Neuronal stem cell (in vitro differentiated cells): ENCODE data around the gene FOXG1.
A peak's percentile ranks its signal among the peaks of the same experiment; 100 is the strongest.

Experiments
- DNase-seq: peaks from one replicate; pipeline ENCODE4 v3.0.0-alpha.2; 2013; ENCODE audit warnings: low spot score
- H2AFZ ChIP-seq: one replicate; pipeline ENCODE4 v1.6.1; 2013; ENCODE audit warnings: mild to moderate bottlenecking, low read length, inconsistent platforms
- H2AK5ac ChIP-seq: 2 replicates; pipeline ENCODE4 v1.6.1; 2013; ENCODE audit warnings: low read depth, mild to moderate bottlenecking, inconsistent platforms, low read length, moderate library complexity, mixed read lengths
- H2BK120ac ChIP-seq: 2 replicates; pipeline ENCODE4 v1.6.1; 2013; ENCODE audit warnings: low read depth, mild to moderate bottlenecking, inconsistent platforms, low read length, moderate library complexity, mixed read lengths
- H2BK12ac ChIP-seq: one replicate; pipeline ENCODE4 v1.6.1; 2013; ENCODE audit warnings: low read length, inconsistent platforms
- H2BK15ac ChIP-seq: 2 replicates; pipeline ENCODE4 v1.6.1; 2013; ENCODE audit warnings: mild to moderate bottlenecking, low read length, inconsistent platforms, mixed read lengths
- H2BK5ac ChIP-seq: one replicate; pipeline ENCODE4 v1.6.1; 2013; ENCODE audit warnings: inconsistent platforms, mild to moderate bottlenecking, low read length, moderate library complexity
- H3K14ac ChIP-seq: one replicate; pipeline ENCODE4 v1.6.1; 2013; ENCODE audit warnings: low read length, inconsistent platforms
- H3K18ac ChIP-seq: 2 replicates; pipeline ENCODE4 v1.6.1; 2013; ENCODE audit warnings: low read length, inconsistent platforms
- H3K23ac ChIP-seq: 2 replicates; pipeline ENCODE4 v1.6.1; 2013; ENCODE audit warnings: low read depth, mild to moderate bottlenecking, mixed read lengths, low read length, inconsistent platforms; ENCODE audit not compliant: poor library complexity
- H3K27ac ChIP-seq: replicated peaks from 3 replicates; pipeline ENCODE4 v1.5.1; 2013; ENCODE audit warnings: low read length, inconsistent platforms
- H3K27me3 ChIP-seq, 3 experiments: 2 replicates each; pipeline ENCODE4 v1.6.1; 2013; ENCODE audit warnings: low read length in 3 of 3, mild to moderate bottlenecking in 2 of 3, inconsistent platforms in 1 of 3, low read depth in 1 of 3, mixed read lengths in 1 of 3, moderate library complexity in 1 of 3; ENCODE audit not compliant: control insufficient read depth in 3 of 3, insufficient read depth in 3 of 3
- H3K36me3 ChIP-seq, 2 donors: replicated peaks in 1 of 2; 2 replicates each; pipeline ENCODE4 v1.6.1; 2013; ENCODE audit warnings: low read length in 2 of 2; ENCODE audit not compliant: control insufficient read depth in 2 of 2, insufficient read depth in 2 of 2
- H3K4ac ChIP-seq: 2 replicates; pipeline ENCODE4 v1.6.1; 2013; ENCODE audit warnings: inconsistent platforms, mild to moderate bottlenecking, low read length, moderate library complexity
- H3K4me1 ChIP-seq, 2 donors: 1 replicate in 1 of 2; 2 replicates in 1 of 2; pipeline ENCODE4 v1.6.1; 2013; ENCODE audit warnings: low read length in 2 of 2, low read depth in 1 of 2; ENCODE audit not compliant: control insufficient read depth in 2 of 2, insufficient read depth in 1 of 2
- H3K4me2 ChIP-seq: one replicate; pipeline ENCODE4 v1.6.1; 2013; ENCODE audit warnings: mild to moderate bottlenecking, low read length, inconsistent platforms; ENCODE audit not compliant: insufficient read depth, poor library complexity, severe bottlenecking
- H3K4me3 ChIP-seq, 2 donors: 2 replicates each; pipeline ENCODE4 v1.5.1; 2013; ENCODE audit warnings: low read length in 2 of 2, mild to moderate bottlenecking in 2 of 2, inconsistent platforms in 1 of 2, moderate library complexity in 1 of 2
- H3K79me1 ChIP-seq: one replicate; pipeline ENCODE4 v1.6.1; 2013; ENCODE audit warnings: low read depth, mild to moderate bottlenecking, inconsistent platforms, low read length, moderate library complexity
- H3K9ac ChIP-seq: one replicate; pipeline ENCODE4 v1.6.1; 2013; ENCODE audit warnings: mild to moderate bottlenecking, low read depth, low read length, inconsistent platforms; ENCODE audit not compliant: poor library complexity
- H3K9me3 ChIP-seq, 2 donors: replicated peaks in 1 of 2; 2 replicates each; pipeline versions ENCODE3 to v1.6.1; 2013; ENCODE audit warnings: low read length in 2 of 2, mild to moderate bottlenecking in 2 of 2, inconsistent platforms in 1 of 2, low read depth in 1 of 2, mixed read lengths in 1 of 2, moderate library complexity in 1 of 2; ENCODE audit not compliant: control insufficient read depth in 2 of 2, insufficient read depth in 1 of 2
- H4K8ac ChIP-seq: one replicate; pipeline ENCODE4 v1.6.1; 2013; ENCODE audit warnings: low read depth, mild to moderate bottlenecking, inconsistent platforms, low read length, moderate library complexity
- H4K91ac ChIP-seq: one replicate; pipeline ENCODE4 v1.6.1; 2013; ENCODE audit warnings: low read length, low read depth, mild to moderate bottlenecking, inconsistent platforms; ENCODE audit not compliant: poor library complexity
- WGBS, 2 donors: extraction: QIAGEN DNeasy Blood & Tissue Kit; methylation state at CpG; one replicate each; pipeline ENCODE4 v1.1.7; 2013; ENCODE audit warnings: missing lambda C conversion rate in 2 of 2, mixed read lengths in 1 of 2; ENCODE audit not compliant: insufficient read length in 2 of 2, insufficient replicate concordance in 1 of 2; ENCODE audit errors: extremely low coverage in 2 of 2; 5-methylcytosine and 5-hydroxymethylcytosine counted together

Gene FOXG1

GRCh38 chr14:28767853-28768741, 1.5 kb downstream of the FOXG1 start:
- Histone ChIP-seq H3K27me3 (peaks cover 0 to 84% (median 0%) of the 10 kb centered on the region in 3 experiments), H3K18ac (peak overlapping the region; percentile 99), H2BK120ac (peak overlapping the region; percentile 97), H2AFZ (peak overlapping the region; percentile 45), H3K9ac (peak overlapping the region; percentile 100), H3K23ac (peak overlapping the region; percentile 97), H4K8ac (peak overlapping the region; percentile 92), H2AK5ac (peak overlapping the region; percentile 99), H2BK12ac (peak overlapping the region; percentile 88), H3K4ac (peak overlapping the region; percentile 17), H4K91ac (no peak overlapping the region), H3K79me1 (peaks cover 5% of the 10 kb centered on the region), H3K9me3 (peaks cover 0 to 6% of the 10 kb centered on the region in 2 donors), H3K4me1 (no peaks in the 10 kb centered on the region), H3K14ac (peak overlapping the region; percentile 100), H3K27ac (peak overlapping the region; percentile 99), H3K4me2 (peak overlapping the region; percentile 37), H3K4me3 (peak overlapping the region in 1 of 2 donors; percentile 99), H3K36me3 (peaks cover 0 to 10% of the 10 kb centered on the region in 2 donors), H2BK5ac (peak overlapping the region; percentile 98), H2BK15ac (peak overlapping the region; percentile 26)
- WGBS, 2 donors: no CpG with 5 or more reads among the region's 77 CpGs
- no peak for DNase-seq

- Histone ChIP-seq H3K27me3 (peaks cover 0 to 84% (median 0%) of the 10 kb centered on the region in 3 experiments), H3K18ac (no peak overlapping the region), H3K79me1 (peaks cover 5% of the 10 kb centered on the region), H4K8ac (no peak overlapping the region), H3K4ac (no peak overlapping the region), H3K23ac (no peak overlapping the region), H3K4me1 (peaks cover 0 to 2% of the 10 kb centered on the region in 2 donors), H3K4me2 (no peak overlapping the region), H4K91ac (no peak overlapping the region), H3K9me3 (peaks cover 0 to 6% of the 10 kb centered on the region in 2 donors), H3K27ac (peak overlapping the region; percentile 2), H3K14ac (no peak overlapping the region), H3K36me3 (peaks cover 0 to 10% of the 10 kb centered on the region in 2 donors), H3K4me3 (peak overlapping the region in 1 of 2 donors; percentile 80), H2AFZ (no peak overlapping the region), H2BK15ac (no peak overlapping the region), H3K9ac (no peak overlapping the region), H2BK5ac (no peak overlapping the region), H2AK5ac (no peak overlapping the region), H2BK12ac (no peak overlapping the region), H2BK120ac (no peak overlapping the region)
- WGBS, 2 donors: no CpG with 5 or more reads among the region's 4 CpGs
- DNase-seq: no peak
Measured at GRCh38 chr14:28769276-28769880, 2.8 kb downstream of the FOXG1 start.

- Histone ChIP-seq H2AK5ac (no peak overlapping the region), H2AFZ (no peak overlapping the region), H2BK5ac (no peak overlapping the region), H3K9me3 (peaks cover 0 to 6% of the 10 kb centered on the region in 2 donors), H2BK12ac (no peak overlapping the region), H3K4me3 (no peak overlapping the region), H3K23ac (no peak overlapping the region), H2BK15ac (no peak overlapping the region), H3K36me3 (peaks cover 0 to 10% of the 10 kb centered on the region in 2 donors), H3K4ac (no peak overlapping the region), H3K27me3 (peaks cover 0 to 84% (median 0%) of the 10 kb centered on the region in 3 experiments), H3K4me1 (peaks cover 0 to 2% of the 10 kb centered on the region in 2 donors), H4K91ac (no peak overlapping the region), H3K4me2 (no peak overlapping the region), H4K8ac (no peak overlapping the region), H2BK120ac (no peak overlapping the region), H3K14ac (no peak overlapping the region), H3K18ac (no peak overlapping the region), H3K27ac (no peak overlapping the region), H3K79me1 (peaks cover 5% of the 10 kb centered on the region), H3K9ac (no peak overlapping the region)
- WGBS, 2 donors: no CpG with 5 or more reads among the region's 1 CpG
- DNase-seq: no peak
Measured at GRCh38 chr14:28770061-28770460, 3.5 kb downstream of the FOXG1 start.

DNA sequence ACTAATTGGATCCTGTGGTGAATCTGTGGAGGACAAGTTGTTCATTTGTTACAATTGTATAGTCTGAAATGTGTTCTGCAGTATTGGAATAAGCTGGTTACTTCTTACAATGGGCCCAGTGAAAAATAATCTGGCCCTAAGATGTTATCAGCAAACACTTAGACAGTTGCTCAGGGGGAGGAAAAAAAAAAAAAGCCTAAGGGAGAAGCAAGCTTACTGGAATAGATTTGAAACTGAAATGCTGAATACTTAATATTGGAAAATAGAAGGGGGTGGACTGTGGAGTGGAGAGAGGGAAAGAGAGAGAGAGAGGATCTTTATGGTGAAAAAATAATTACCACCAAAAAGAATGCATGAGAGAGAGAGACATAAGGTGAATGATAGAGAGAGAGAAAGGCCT, 4.0 kb downstream of the FOXG1 start:
- H3K4me3 ChIP-seq: peak overlapping the region in 1 of 2 donors; percentile 77

More for the DNA sequence above, 4.0 kb downstream of the FOXG1 start:
- Histone ChIP-seq H2AK5ac (no peak overlapping the region), H3K4me2 (no peak overlapping the region), H3K27me3 (peaks cover 0 to 84% (median 0%) of the 10 kb centered on the region in 3 experiments), H3K36me3 (peaks cover 0 to 10% of the 10 kb centered on the region in 2 donors), H3K9me3 (peaks cover 0 to 4% of the 10 kb centered on the region in 2 donors), H3K4me1 (peaks cover 0 to 2% of the 10 kb centered on the region in 2 donors), H3K14ac (no peak overlapping the region), H3K4ac (no peak overlapping the region), H2BK15ac (no peak overlapping the region), H4K8ac (no peak overlapping the region), H2AFZ (no peak overlapping the region), H3K27ac (no peak overlapping the region), H3K18ac (no peak overlapping the region), H3K79me1 (peaks cover 5% of the 10 kb centered on the region), H2BK120ac (no peak overlapping the region), H2BK5ac (no peak overlapping the region), H3K9ac (no peak overlapping the region), H2BK12ac (no peak overlapping the region), H3K23ac (no peak overlapping the region), H4K91ac (no peak overlapping the region)
- DNase-seq: no peak
